K562 (cell line): ENCODE data around the gene PTPRC. TPM values are rescaled to one million over a fixed set of nuclear protein-coding genes. Genes with fewer than 3 reads are reported as not detected.

Experiments
- ASH1L ChIP-seq: fragments of 450-650 bp; IDR thresholded peaks from 2 replicates; pipeline ENCODE4 v1.6.1; 2018; ENCODE audit warnings: borderline replicate concordance, mild to moderate bottlenecking, low read depth; ENCODE audit not compliant: partially characterized antibody
- CEBPB ChIP-seq: fragments of 450-650 bp; IDR thresholded peaks from 2 replicates; pipeline ENCODE4 v1.6.1; 2016; ENCODE audit warnings: missing genetic modification characterization, missing compliant biosample characterization
- DPF2 ChIP-seq: fragments of 450-650 bp; IDR thresholded peaks from 2 replicates; pipeline ENCODE4 v1.6.1; 2016
- EP400 ChIP-seq: fragments of 450-650 bp; IDR thresholded peaks from 2 replicates; pipeline ENCODE4 v1.6.1; 2017; ENCODE audit warnings: antibody characterized with exemption, mild to moderate bottlenecking, moderate library complexity
- ETV1 ChIP-seq: fragments of 450-650 bp; conservative IDR thresholded peaks from 2 replicates; pipeline ENCODE4 v1.6.1; 2016; ENCODE audit warnings: missing genetic modification characterization, control low read depth, low read depth, missing compliant biosample characterization
- ETV6 ChIP-seq, 3 experiments: fragments of 150-350 bp in 1 of 3; sonication (generic) in 1 of 3; formaldehyde crosslinking in 1 of 3; IDR thresholded peaks; 2 replicates each; pipeline versions ENCODE4 v1.6.1 to v1.8.0; 2014 to 2022; ENCODE audit warnings: borderline replicate concordance in 2 of 3, low read depth in 2 of 3, antibody characterized with exemption in 1 of 3, low read length in 1 of 3, mild to moderate bottlenecking in 1 of 3, missing genetic modification reagents in 1 of 3
- FOXP4 ChIP-seq: sonication (generic); formaldehyde crosslinking; IDR thresholded peaks from 2 replicates; pipeline ENCODE4 v1.8.0; 2022; ENCODE audit warnings: mild to moderate bottlenecking, missing genetic modification reagents, borderline replicate concordance
- GATAD2A ChIP-seq: fragments of 450-650 bp; IDR thresholded peaks from 2 replicates; pipeline ENCODE4 v1.6.1; 2017
- HNRNPUL1 ChIP-seq: fragments of 200-400 bp; formaldehyde crosslinking; IDR thresholded peaks from 2 replicates; pipeline ENCODE4 v1.6.1; 2017; ENCODE audit warnings: low read length
- ILK ChIP-seq: fragments of 450-650 bp; IDR thresholded peaks from 2 replicates; pipeline ENCODE4 v1.6.1; 2016; ENCODE audit warnings: missing genetic modification characterization, low read depth, mild to moderate bottlenecking, missing compliant biosample characterization, moderate library complexity, borderline replicate concordance
- JUNB ChIP-seq: fragments of 450-650 bp; formaldehyde crosslinking; conservative IDR thresholded peaks from 2 replicates; pipeline ENCODE4 v1.4.0; 2020; ENCODE audit warnings: mild to moderate bottlenecking
- KDM5B ChIP-seq: fragments of 200-600 bp; sonication (generic); IDR thresholded peaks from 2 replicates; pipeline ENCODE4 v1.6.1; 2012; ENCODE audit warnings: low read depth, mild to moderate bottlenecking, moderate library complexity, low read length, control low read depth, inconsistent platforms; ENCODE audit not compliant: insufficient replicate concordance
- KLF10 ChIP-seq: fragments of 250-450 bp; sonication (Bioruptor Pico); IDR thresholded peaks from 2 replicates; pipeline ENCODE4 v1.6.1; 2021; ENCODE audit warnings: matching md5 sums
- MITF ChIP-seq: IDR thresholded peaks from 2 replicates; pipeline ENCODE4 v1.6.1; 2014; ENCODE audit warnings: antibody characterized with exemption
- NBN ChIP-seq: fragments of 450-650 bp; IDR thresholded peaks from 2 replicates; pipeline ENCODE4 v1.6.1; 2016; ENCODE audit warnings: low read depth, mild to moderate bottlenecking
- SRSF3 ChIP-seq: fragments of 200-400 bp; formaldehyde crosslinking; IDR thresholded peaks from 2 replicates; pipeline ENCODE4 v1.6.1; 2016; ENCODE audit warnings: mild to moderate bottlenecking, low read length, moderate library complexity; ENCODE audit not compliant: insufficient read depth
- TCFL5 ChIP-seq: fragments of 250-450 bp; sonication (Bioruptor Pico); conservative IDR thresholded peaks from 2 replicates; pipeline ENCODE4 v1.6.1; 2021; ENCODE audit warnings: mild to moderate bottlenecking, moderate library complexity, matching md5 sums
- ZNF280A ChIP-seq: fragments of 450-650 bp; IDR thresholded peaks from 2 replicates; pipeline ENCODE4 v1.6.1; 2018; ENCODE audit warnings: mild to moderate bottlenecking, low read depth; ENCODE audit not compliant: partially characterized antibody
- ZNF584 ChIP-seq: fragments of 200-800 bp; sonication (Bioruptor generic); IDR thresholded peaks from 2 replicates; pipeline ENCODE4 v1.6.1; 2016; ENCODE audit warnings: low read depth, mild to moderate bottlenecking, missing genetic modification characterization, missing compliant biosample characterization
- ZNF589 ChIP-seq: fragments of 200-800 bp; sonication (Bioruptor generic); IDR thresholded peaks from 2 replicates; pipeline ENCODE4 v1.6.1; 2016; ENCODE audit warnings: low read depth, missing genetic modification characterization, missing compliant biosample characterization
- polyA plus RNA-seq, 8 experiments: library from polyadenylated mRNA; depleted of rRNA in 4 of 8; stranded (reverse) in 5 of 8; unstranded in 3 of 8; fragments of >200 nt; fragmentation: Nextera tagmentation in 2 of 8; fragmentation: Illumina TruSeq in 1 of 8; extraction: Ambion mirVana in 2 of 8; extraction: Trizol in 1 of 8; gene quantifications; 2 replicates each; pipeline versions ENCODE4 v1.2.1 to v1.2.3, GENCODE V29; 2011 to 2014; ENCODE audit warnings: inconsistent platforms in 1 of 8, missing spikeins in 1 of 8
- total RNA-seq, 7 experiments: library from RNA; depleted of rRNA in 6 of 7; stranded (reverse); fragments of >200 nt in 6 of 7; fragmentation: Illumina TruSeq in 2 of 7; extraction: Trizol in 2 of 7; gene quantifications; 2 replicates each; pipeline versions ENCODE4 v1.2.1 to v1.2.3, GENCODE V29; 2011 to 2021; ENCODE audit warnings: low replicate concordance in 1 of 7
- TF ChIP-seq, protein P1 (sequence below): fragments of 250-450 bp; sonication (Bioruptor Pico); IDR thresholded peaks from 2 replicates; pipeline ENCODE4 v1.8.0; 2022; ENCODE audit warnings: moderate library complexity, mild to moderate bottlenecking, inconsistent platforms

PTPRC gene
- total and polyA plus RNA-seq, 9 of the 15 experiments (the other 6 are each of a cell fraction or from before 2014, with no cell fraction given), result 7.1 to 107 (median 62.9) TPM

- TF ChIP-seq SRSF3, result no peak
- TF ChIP-seq, protein P1, sequence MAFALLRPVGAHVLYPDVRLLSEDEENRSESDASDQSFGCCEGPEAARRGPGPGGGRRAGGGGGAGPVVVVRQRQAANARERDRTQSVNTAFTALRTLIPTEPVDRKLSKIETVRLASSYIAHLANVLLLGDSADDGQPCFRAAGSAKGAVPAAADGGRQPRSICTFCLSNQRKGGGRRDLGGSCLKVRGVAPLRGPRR (CRISPR knock-in tag), result no peak
- TF ChIP-seq DPF2, result peak; percentile 70
- no peak for TF ChIP-seq ASH1L
- no peak for TF ChIP-seq ETV1 (tag)
- TF ChIP-seq KLF10 (CRISPR knock-in tag), result no peak
- TF ChIP-seq ZNF584, result no peak
- TF ChIP-seq ETV6 (IDR thresholded peaks at IDR 0.05; ENCODE audit: borderline replicate concordance in 1 of 2, low read depth in 2 of 2, low read length in 1 of 2), result 0 out of 4 replicates have a peak, but pooled peaks of 1 of the 2 experiments have one; percentile 10
- no peak for TF ChIP-seq ETV6 (CRISPR knock-in tag; IDR thresholded peaks at IDR 0.05; ENCODE audit: borderline replicate concordance)
- 0 out of 2 replicates have a peak, but pooled peaks have one; percentile 18 for TF ChIP-seq NBN
- peak; percentile 63; the same call in 1 of the 2 replicates for TF ChIP-seq ZNF589
- 0 out of 2 replicates have a peak, but pooled peaks have one; percentile 15 for TF ChIP-seq TCFL5 (CRISPR knock-in tag)
- no peak for TF ChIP-seq JUNB
- peak; percentile 95 for TF ChIP-seq CEBPB (tag)
- no peak for TF ChIP-seq HNRNPUL1
- TF ChIP-seq FOXP4 (CRISPR knock-in tag), result no peak
- TF ChIP-seq EP400, result peak; percentile 59
- no peak for TF ChIP-seq ZNF280A
- no peak for TF ChIP-seq ILK
- no peak for TF ChIP-seq KDM5B
- TF ChIP-seq MITF, result no peak
- peak; percentile 69; the same call in 1 of the 2 replicates for TF ChIP-seq GATAD2A
Observed at GRCh38 chr1:198681831-198682759, 43.3 kb downstream of the PTPRC start (continued).
